Erythroblast (primary cell): ENCODE results near the gene TRPM3.

Experiments
- GATA1 ChIP-seq: IDR thresholded peaks from 2 replicates; pipeline ENCODE4 v1.6.1; 2011; ENCODE audit warnings: low read depth, mild to moderate bottlenecking, control low read depth, low read length, moderate library complexity
- POLR2A ChIP-seq: IDR thresholded peaks from 2 replicates; pipeline ENCODE4 v1.6.1; 2011; ENCODE audit warnings: mild to moderate bottlenecking, low read length

- no peak for TF ChIP-seq POLR2A
- no peak for TF ChIP-seq GATA1
These were observed 486.7 kb downstream of the TRPM3 start for GRCh38 chr9:70634696-70635095.
